Gastrocnemius medialis (tissue), 4 donors: Measurements from ENCODE around the gene ZNF202.

Experiments
- POLR2A ChIP-seq, 2 donors: fragments of 450-650 bp; IDR thresholded peaks; one replicate each; pipeline ENCODE4 v1.6.1; 2017; ENCODE audit warnings: antibody characterized with exemption in 2 of 2, mild to moderate bottlenecking in 2 of 2, moderate library complexity in 2 of 2
- TF ChIP-seq, protein P1 (sequence below), 5 experiments: fragments of 450-650 bp in 3 of 5; fragments of 200-600 bp in 2 of 5; sonication (generic) in 2 of 5; IDR thresholded peaks in 4 of 5; conservative IDR thresholded peaks in 1 of 5; 1 replicate in 4 of 5; 2 replicates in 1 of 5; pipeline ENCODE4 v1.5.1; 2016 to 2019; ENCODE audit warnings: antibody characterized with exemption in 5 of 5, mild to moderate bottlenecking in 3 of 5, moderate library complexity in 3 of 5

DNA sequence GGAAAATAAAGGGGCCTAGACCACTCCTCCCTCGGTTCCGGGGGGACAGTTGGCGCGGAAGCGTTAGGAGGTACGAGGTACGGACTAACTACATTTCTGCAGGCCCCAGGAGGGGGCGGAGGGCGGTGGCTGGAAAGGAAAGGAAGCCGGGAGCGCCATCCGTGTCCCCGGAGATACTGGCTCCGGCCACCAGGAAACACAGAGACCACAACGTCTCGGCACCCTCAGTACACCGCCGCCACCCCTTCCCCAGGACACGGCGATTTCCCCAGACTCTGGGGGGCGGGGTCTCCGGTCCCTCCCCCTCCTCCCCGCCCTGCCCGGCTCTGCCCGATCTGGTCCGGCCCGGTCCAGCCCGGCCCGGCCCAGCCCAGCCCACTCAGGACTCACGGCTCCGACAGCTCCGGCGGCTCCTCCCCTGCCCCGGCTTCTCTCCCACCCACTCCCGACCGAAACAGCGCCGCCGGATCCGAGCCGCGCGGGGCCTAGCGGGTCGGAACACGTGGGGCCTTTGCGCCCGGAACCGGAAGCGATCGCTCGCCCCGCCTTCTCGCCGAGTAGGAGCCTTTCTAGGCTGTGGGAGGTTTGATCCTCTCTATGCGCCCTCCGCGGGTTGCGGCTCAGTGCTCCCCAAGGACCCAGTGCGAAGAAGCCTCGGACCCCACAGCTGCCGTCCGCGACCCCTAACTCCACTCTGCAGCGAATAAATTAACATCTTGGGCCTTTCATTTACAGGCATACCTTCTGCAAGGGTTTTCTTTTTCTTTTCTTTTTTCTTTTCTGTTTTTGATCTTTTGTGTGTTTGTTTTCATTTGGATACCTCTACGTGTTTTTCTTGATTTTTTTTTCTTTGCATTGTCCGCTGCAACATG lies at the start of gene ZNF202:
- TF ChIP-seq, protein P1, sequence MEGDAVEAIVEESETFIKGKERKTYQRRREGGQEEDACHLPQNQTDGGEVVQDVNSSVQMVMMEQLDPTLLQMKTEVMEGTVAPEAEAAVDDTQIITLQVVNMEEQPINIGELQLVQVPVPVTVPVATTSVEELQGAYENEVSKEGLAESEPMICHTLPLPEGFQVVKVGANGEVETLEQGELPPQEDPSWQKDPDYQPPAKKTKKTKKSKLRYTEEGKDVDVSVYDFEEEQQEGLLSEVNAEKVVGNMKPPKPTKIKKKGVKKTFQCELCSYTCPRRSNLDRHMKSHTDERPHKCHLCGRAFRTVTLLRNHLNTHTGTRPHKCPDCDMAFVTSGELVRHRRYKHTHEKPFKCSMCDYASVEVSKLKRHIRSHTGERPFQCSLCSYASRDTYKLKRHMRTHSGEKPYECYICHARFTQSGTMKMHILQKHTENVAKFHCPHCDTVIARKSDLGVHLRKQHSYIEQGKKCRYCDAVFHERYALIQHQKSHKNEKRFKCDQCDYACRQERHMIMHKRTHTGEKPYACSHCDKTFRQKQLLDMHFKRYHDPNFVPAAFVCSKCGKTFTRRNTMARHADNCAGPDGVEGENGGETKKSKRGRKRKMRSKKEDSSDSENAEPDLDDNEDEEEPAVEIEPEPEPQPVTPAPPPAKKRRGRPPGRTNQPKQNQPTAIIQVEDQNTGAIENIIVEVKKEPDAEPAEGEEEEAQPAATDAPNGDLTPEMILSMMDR (IDR thresholded peaks at IDR 0.05 in 4 of 5, conservative IDR thresholded peaks at IDR 0.05 in 1 of 5): peak in 1 of 5 experiments; percentile 31
- peak; percentile 53 to 58 for TF ChIP-seq POLR2A (IDR thresholded peaks at IDR 0.05)
